Stimulated activated CD8-positive, alpha-beta memory T cell treated with anti-CD3 and anti-CD28 coated beads, Interleukin-7, amount 100 ng/mL, for 24 hours (primary cell): Measurements from ENCODE around the gene MAFG.

Experiments used
- DNase-seq: peaks from one replicate; pipeline ENCODE4 v3.0.0-alpha.2; 2020; ENCODE audit warnings: low read depth

Gene MAFG

DNA sequence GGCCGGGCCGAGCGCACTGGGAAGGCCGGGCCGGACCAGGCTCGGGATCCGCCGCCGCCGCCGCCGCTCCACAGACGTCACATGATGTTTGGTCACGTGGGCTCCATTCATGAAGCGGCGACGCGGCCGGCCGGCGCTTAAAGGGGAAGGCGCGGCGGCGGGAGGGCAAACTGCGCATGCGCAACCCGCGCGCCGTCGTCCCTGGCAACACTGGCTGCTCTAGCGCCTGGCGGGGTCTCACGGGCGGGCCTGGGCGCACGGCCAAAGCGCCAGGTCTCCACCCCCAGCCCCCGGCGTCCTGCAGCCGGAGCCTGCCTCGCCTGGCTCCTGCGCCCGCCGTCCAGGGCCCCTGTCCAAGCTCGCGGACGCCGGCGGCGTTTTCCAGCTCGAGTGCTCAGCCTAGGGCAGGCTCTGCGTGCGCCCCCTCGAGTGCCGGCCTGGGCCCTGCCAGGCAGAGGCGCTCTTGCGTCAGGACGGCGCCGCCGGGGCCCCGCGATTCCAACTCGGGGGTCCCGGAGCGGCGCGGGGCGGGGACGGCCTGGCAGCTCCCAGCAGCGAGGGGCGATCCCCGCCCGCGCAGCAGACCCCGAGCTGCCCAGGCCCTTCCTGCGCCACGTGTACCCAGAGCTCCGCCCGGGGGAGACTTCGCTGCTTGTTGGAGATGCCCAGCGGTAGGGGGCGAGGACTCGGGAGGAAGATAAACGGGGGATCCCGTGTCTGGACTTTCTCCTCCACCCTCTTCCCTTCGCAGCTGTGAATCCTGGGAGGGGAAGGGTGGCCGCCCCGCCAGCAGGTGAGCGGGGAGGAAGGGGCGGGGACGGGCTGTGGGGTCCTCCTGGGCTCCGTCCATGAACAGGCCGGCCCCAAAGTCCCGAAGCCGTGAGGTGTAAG is at the start of gene MAFG:
Gene MAFG (minus strand): TSS at position 83 of the 891 bp plus-strand sequence. CDS start 4,550 bp downstream, outside the sequence.
- DNase-seq = peak; percentile 70

DNA sequence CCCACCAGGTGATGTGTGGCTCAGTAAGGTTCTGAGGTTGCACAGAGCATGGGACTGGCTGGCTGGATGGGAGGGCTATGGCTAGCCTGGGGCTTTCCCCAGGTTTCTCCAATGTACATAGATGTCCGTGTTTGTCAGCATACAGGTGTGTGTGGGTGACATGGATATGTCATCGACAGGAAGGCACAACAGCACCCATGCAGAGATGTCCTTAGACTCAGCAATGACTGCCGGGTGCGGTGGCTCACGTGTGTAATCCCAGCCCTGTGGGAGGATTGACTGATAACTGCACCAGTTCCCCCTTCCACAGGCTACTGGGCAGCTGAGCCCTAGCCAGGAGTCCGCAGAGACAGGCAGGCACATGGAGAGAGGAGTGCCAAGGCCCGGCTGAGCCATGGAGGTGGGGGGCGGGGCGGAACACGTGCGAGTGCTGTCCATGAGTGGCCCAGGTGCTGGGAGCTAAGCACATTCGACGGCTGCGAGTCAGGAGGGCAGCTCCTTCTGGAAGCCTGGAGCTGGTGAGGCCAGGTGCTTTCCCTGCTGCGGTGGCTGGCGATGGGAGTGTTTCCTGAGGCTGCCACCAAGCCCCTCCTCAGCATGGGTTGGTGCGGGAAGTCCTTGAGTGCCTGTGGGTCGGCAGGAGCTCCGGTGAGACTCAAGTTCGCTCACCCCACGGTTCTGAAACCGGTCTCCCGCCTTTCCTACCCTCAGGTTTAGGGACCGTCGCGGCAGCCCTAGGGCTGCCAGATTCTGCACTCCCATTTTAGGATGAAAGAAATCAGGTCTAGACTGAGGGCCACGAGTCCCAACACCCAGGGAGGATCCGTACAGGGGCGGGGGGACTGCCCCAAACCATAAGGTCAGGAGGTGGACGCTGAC is 49.0 kb upstream of the MAFG start:
- DNase-seq = peak; percentile 14

DNA sequence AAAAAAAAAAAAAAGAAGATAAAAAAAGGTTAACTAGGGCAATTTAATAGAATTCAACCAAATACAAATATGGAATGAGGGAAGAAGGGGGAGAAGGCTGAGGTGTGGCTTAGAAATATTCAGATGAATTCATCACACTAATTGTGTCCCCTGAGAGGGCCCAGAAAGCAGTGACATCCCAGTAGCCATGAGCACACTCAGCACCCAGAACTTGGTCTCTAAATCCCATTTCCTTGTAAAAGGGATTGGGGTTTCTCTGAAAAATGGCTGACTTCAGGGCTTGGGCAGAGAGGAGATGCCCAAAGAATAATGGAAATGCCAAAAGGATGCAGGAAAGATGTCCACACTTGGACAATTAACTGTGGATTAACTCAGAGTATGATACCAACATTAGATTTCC is 45.9 kb upstream of the MAFG start:
- DNase-seq = no peak

DNA sequence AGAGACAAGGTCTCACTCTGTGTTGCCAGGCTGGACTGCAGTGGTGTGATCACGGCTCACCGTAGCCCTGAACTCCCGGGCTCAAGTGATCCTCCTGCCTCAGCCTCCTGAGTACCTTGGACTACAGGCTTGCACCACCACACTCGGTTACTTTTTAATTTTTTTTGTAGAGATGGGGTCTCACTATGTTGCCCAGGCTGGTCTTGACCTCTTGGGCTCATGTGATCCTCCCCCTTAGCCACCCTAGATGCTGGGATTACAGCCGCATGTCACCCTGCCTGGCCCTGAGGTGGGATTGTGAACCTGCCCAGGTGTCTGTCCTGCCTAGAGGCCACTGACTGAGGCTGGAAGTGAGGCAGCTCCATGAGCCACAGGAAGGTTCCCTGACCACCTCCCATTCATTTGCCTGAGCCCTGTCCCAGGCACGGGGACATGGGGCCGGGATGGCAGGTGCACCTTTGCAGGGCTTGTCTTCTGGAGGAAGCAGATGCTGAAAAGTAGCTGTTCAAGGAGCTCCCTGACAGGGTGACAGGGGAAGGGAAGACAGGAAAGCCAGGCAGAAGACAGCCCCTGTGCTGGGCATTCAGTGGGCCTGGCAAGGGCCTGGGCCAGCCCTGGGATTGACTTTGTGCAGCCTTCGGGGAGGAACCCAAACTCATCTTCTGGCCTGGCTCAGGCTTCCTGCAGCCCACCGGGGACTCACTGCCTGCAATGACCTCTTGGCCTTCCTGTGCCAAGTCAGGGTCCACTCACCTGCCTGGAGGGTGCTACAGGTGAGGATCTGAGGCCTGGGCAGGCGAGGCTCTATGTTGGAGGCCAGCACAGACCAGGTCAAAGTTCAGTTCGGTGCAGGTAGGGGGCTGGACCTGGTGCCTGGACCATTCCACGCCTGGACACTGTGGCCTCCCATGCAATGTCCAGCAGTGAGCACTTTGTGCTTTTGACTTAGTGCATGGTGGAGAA is 41.6 kb upstream of the MAFG start:
- DNase-seq = no peak

DNA sequence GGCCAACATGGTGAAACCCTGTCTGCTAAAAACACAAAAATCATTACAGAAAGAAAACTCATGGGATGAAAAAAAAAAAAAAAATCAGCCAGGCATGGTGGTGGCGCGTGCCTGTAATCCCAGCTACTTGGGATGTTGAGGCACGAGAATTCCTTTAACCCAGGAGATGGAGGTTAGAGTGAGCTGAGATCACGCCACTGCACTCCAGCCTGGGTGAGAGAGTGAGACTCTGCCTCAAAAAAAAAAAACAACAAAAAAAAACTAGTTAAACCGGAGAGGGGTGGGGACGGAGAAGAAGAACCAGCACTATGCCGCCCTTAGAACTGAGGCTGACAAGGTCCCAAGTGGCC is 40.8 kb upstream of the MAFG start:
- DNase-seq = no peak

DNA sequence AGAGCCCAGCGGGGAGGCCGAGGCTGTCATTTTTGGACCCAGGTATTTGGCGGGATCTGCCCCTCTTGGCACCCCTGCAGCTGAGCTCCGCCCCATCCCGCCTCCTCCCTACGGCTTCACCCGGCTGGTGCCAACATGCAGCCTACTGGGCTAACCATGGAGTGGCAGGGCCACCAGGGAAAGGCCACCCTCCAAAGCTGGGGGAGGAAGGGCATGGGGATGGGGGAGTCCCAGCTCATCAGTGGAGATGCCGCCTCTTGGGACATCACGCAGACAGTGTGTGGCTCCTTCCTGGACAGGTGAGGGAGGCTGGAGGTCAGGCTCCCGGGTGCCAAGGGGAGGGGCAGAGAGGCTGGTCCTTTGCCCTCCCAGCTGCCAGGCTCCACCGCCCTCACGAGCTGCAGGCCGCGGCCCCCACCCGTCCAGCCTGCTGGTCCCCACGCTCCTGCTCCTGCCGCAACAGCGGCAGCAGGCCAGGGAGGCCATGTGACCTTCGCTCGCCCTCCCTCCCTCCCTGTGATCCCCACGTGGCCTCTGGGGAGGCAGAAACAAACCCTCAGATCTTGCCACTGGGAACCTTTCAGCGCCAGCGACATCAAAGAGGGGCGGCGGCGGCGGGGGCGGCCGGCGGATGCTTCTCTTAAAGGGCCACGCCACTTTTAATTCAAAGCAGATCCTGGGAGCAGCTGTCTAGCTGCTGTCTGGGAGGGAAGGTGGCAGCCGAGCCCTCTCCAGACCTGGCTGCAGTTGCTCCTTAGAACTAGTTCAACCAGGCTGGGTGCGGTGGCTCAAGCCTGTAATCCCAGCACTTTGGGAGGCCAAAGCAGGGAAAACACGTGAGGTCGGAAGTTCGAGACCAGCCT is 40.2 kb upstream of the MAFG start:
- peak; percentile 71 for DNase-seq

DNA sequence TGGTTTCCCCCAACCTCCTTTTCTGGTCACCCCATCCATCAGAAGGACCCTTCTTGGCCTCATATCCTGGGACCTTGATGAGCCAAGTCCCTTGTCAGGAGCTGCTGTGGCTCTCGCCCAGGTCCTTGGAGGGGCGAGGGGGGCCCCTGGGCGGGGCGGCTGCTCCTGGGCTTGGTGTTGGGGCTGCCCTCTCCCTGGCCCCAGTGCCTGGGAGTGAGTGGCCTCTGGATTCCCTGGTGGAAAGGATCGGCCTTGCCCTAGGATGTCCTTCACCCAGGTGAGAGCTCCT is 39.7 kb upstream of the MAFG start:
- DNase-seq = no peak

DNA sequence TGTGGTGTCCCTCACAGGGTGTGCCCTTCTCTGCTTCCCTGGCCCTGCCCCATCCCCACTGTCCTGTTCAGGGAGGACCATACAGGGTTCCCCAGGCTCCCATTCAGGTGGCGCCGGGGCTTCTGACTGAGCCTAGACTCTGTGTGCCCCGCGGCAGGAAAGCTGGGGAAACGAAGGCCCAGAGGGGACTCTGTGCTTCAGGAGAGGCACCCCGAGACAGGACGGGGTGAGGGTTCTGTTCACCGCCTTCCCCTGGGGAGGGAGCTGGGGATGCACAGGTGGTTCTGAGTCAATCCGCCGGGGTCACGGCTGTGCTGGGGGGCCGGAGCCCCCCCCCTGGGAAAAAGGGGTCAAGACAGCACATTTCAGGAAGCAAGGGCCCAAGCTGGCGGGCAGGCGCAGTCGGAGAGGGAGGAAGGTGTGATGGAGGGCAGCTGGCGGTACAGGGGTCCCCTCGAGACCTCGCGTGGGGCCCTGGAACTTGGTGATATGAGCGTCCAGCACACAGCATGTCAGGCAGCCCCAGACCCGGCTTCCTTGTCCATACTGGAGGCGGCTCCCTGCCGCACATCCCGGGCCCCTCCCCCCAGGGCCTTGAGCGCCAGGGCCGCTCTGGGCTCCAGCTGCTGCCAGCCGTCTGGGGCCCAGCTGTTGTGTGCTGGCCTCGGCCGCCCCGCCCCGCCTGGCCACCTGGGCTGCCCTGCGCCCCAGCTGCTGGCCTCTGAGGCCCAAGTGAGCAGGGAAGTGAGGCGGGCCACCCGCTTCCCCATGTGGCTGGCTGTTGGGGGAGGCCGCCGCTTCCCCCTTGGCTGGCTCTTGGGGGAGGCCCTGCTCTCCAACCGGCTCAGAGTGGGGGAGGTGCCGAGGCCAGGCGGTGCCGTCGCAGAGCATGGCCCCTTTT is 39.1 kb upstream of the MAFG start:
- DNase-seq = no peak

DNA sequence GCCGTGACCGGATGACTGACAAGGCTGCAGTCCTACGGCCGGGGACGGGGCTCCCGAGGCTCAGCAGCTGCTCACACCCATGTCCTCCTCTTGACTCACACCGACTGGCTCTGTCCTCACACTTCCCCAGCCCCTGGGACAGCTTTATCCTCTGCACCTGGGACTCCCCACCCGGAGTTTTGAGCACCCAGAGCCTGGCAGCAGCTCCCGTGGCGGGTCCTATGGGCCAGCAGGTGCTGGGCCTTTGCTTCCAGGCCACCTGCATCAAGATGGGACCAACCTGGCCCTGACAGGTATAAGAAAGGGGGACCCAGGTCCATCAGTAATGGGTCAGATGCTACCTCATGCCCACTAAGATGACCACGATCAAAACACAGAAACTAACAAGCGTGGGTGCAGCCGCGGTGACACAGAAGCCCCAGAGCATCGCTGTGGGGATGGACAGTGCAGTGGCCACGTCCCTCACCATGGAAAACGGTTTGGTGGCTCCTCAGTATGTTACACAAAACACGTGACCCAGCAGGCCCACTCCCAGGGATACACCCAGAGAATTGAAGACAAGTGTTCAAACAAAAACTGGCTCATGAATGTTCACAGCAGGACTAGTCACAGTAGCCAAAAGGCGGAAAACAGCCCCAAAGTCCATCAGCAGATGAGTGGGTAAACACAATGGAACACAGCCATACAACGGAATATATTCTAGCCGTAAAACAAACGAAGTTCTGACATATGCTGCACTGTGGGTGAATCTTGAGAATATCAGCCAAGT is 36.7 kb upstream of the MAFG start:
- DNase-seq = no peak

DNA sequence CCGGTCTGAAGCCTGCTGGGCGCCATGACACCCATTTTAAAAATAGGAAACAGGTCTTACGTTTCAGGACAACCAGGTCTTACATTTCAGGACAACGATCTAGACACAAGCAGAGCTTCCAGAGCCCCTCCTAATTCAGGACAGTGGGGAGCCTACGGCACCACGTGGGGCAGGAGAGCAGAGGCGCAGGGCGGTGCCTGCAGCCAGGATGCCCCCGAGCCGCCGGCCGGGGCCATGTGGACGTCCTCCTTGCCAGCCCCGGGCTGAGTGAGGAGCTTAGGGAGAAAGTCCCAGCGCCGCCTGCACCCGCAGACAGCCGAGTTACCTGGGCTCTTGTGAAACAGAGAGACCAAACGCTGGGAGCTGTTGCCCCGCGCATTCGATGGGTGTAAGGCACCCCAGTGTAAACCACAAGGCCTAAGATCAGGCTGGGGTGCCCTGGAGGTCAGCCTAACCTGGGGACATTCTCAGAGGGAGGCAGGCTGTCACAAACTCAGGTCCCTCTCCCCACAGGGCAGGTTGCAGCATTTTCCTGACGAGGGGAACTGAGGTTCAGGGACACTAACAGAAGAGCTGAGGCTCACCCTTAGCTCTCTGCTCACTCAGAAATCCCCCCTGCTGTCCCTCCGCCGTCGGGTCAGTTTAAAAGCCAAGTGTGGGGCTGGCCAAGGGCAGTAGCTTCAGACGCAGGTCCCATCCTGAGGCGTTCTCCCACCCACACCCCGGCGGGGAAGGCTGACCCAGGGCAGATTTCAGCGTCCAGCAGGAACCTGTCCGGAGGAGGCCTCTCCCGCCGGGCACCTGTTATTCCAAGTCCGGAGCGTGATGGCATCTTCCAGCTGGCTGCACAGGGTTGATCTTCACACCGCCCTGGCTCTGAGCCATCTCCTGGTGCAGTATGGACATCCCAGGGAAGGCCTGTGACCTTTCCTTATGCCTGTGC is 35.2 kb upstream of the MAFG start:
- no peak for DNase-seq

DNA sequence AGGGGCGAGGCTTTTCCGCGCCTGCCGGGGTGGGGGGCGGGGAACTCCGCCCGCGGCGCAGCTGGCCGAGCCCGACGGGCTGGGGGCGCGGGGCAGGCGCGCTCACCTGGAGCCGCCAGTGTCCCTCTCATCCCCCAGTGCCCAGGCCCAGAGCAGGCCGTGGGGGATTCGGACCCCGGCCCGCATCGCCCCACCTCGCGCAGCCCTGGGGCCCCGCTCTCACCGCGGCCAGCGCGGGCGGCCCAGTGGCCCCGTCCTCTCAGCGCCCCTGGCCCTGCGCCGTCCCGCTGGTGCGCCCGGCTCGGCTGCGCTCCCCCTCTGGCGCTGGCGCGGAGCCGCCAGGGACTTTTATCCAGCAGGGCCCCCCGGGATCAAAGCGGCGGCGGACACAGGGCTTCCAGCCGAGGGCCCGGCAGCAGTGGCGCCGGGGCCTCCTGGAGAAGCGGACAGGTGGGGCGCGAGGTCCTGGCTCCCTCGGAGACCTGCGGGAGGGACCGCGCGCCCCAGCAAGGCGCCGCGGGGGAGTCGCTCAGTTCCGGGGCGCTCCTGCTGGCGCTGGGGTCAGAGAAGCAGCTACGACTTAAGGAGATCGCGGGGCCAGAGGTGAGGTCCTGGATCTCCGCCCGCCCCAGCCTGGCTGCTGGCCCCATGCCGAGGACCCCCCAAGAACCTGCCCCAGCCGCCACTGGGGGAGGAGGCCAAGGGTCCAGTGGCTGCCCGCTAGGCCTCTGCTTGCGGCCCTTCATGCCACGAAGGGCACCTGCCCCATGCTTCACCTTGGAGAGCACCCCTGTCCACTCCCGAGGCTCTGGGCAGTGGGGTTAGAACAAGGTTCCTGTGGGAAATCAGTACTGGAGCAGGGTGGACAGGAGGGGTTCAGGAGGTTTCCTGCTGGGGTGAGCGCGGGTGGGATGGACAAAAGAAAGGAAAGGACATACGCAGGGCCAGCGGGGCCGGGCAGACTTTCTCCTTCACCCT is 34.3 kb upstream of the MAFG start:
- DNase-seq = no peak

DNA sequence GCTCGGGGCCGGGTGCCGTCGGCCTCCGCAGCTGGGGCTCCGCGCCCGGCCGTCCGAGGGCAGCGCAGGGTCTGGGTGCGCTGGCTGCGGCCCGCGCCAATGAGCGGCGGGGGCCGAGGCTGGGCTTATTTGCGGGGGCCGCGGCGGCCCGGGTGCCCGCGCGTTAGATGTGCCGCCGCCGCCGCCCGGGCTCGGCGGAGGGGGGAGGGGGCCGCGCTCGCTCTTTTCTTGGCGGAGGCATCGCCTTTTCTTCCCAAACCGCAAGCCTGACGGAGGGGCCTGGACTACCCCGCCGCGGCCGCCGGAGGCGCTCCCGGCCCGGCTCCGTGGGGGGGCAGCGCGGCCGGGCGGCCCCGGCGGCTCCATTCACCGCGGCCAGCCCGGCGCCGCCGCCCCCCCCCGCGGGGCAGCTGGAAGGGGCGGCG is 33.6 kb upstream of the MAFG start, which contains the start of gene NOTUM:
Gene NOTUM (minus strand): TSS at position 101 of the 425 bp plus-strand sequence. CDS start 278 bp downstream, outside the sequence.
- DNase-seq = no peak

DNA sequence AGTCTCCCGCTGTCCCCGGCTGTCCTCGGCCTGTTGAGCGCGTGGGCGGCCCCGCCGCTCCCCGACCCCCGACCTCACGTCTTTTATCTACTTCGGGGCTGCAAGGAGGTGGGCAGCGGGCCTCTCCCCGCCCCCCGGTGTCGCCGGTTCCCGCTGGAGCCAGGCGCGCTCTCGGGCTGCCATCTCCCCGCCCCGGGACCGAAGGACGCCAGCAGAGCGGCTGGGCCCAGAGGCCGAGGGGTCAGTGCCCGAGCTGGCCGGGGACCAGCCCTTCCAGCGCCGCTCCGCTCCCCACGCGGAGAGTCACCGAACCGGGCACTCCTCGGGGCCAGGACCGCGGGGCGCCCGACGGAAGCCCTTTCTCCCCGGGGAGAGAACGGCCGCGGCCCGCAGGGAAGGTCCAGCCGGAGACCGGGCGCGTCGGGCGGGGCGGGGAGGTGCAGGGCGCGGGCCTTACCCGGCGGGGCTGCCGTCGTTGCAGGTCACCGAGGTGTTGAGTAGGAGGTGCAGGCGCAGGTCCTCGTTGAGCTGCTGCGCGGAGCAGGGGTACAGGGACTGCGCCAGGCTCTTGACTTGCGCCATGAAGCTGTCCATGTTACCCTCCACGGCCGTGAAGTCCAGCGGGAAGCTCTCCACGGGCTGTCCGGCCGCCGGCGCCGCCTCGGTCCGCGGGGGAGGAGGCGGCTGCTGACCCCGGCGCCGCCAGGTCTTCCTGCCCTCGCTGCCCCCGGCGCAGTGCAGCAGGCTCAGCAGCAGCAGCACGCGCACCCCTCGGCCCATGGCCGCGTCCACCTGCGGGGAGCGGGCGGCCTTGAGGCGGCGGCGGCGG is 32.8 kb upstream of the MAFG start:
- DNase-seq = no peak

DNA sequence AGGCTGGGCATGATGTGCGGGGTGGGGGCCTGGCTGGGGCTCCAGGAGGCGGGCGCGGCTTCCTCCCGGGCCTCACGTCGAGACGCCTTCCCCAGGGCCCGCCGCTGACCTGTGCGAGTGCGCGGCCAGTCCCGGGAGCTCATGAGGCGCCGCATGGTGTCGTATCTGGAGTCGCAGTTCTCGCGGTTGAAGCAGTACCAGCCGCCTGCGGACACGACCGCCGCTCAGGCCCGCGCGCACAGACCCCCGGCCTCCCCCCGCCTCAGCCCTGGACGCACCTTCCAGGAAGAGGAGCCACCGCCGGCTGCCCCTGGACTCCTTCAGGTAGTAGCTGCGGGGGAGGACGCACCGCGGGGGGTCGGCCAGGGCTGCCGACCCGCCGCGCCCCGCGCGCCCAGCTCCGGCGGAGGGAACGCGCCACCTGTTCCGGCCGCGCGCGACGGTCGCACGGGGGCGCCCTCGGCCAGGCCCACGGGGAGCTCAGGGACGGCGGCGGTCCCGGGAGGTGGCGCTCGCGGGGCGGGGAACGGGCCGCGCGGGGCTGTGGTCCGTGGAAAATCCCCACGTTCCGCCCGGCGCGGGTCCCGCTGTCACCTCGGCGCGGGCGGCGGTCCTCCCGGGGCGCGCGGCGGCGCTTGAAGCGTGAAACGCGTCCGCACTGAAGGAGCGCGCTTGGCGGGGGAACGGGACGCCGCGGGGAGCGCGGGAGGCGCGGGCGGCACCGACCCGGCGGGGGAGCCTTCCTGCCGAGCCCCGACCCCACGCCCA is 32.0 kb upstream of the MAFG start:
- DNase-seq = peak; percentile 56
